ENCODE results near the gene SLC12A8.

The SLC12A8 gene

GRCh38 chr3:125157183-125157582, 55.4 kb downstream of the SLC12A8 start:
- no peak for DNase-seq (ENCODE audit: low read depth, low spot score)
- no peak overlapping the region for H3K27ac ChIP-seq

DNA sequence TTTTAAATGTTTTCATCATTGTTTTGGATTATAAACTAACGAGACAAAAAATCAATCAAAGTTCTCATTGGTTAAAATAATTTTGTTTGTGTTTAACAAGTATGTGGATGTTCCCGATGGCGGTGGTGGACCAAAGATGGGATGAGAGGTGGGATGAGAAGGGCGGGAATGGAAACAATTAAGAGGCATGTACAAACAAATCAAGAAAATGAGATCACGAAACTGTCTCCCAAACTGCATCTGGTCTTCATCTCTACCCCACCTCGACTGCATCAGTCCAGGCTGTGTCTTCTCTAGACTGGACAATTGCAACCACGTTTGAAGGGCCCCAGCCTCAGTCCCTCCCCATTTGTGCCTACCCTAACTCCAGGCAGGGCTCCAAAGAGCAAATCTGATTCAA, 56.1 kb downstream of the SLC12A8 start:
- no peak overlapping the region for H3K27ac ChIP-seq
- no peak for DNase-seq (ENCODE audit: low read depth, low spot score)

DNA sequence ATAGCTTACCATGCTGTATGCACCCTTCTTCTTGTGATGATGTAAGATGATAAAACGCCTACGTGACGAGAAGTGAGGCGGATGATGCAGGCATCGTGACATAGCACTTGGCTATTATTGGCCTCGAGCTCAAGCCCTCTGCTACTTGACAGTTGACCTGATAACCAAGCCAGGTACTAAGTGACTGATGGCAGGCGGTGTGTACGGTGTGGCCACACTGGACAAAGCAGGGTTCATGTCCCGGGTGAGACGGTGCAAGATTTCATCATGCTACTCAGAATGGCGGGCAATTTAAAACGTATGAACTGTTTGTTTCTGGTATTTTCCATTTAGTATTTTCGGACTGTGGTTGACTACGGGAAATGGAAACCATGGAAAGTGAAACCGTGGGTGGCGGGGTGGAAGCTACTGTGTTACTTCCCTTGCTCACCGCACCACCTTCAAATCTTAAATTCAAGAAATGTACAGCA, 57.7 kb downstream of the SLC12A8 start:
- DNase-seq (ENCODE audit: low read depth, low spot score), result no peak

DNA sequence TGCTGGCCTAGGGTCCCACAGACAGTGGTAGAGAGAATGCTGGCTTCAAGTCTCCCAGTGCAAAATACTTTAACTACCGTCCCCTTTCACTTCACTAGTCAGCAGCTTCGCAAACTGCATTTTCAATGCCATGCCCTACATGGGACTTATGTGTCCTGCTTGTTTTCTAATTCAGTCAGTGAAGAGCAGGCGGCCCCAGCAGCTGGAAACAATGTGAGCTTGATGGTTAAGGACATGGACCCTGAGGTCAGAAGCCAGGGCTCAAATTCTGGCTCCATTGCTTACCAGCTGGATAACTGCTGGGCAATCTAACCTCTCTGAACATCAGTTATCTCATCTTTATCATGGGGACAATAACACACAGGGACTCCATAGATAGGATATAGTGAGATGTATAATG, 58.4 kb downstream of the SLC12A8 start:
- H3K27ac ChIP-seq, result no peak overlapping the region
- no peak for DNase-seq (ENCODE audit: low read depth, low spot score)

More for the DNA sequence above, 57.7 kb downstream of the SLC12A8 start:
- H3K27ac ChIP-seq, result no peak overlapping the region

- no peak overlapping the region for H3K27ac ChIP-seq
- no peak for DNase-seq (ENCODE audit: low read depth, low spot score)
Observed at GRCh38 chr3:125152951-125153350, 59.6 kb downstream of the SLC12A8 start.

GRCh38 chr3:125151916-125152315, 60.6 kb downstream of the SLC12A8 start:
- no peak for DNase-seq (ENCODE audit: low read depth, low spot score)
- no peak overlapping the region for H3K27ac ChIP-seq

- H3K27ac ChIP-seq, result no peak overlapping the region
- no peak for DNase-seq (ENCODE audit: low read depth, low spot score)
Observed at GRCh38 chr3:125151442-125151817, 61.1 kb downstream of the SLC12A8 start.

DNA sequence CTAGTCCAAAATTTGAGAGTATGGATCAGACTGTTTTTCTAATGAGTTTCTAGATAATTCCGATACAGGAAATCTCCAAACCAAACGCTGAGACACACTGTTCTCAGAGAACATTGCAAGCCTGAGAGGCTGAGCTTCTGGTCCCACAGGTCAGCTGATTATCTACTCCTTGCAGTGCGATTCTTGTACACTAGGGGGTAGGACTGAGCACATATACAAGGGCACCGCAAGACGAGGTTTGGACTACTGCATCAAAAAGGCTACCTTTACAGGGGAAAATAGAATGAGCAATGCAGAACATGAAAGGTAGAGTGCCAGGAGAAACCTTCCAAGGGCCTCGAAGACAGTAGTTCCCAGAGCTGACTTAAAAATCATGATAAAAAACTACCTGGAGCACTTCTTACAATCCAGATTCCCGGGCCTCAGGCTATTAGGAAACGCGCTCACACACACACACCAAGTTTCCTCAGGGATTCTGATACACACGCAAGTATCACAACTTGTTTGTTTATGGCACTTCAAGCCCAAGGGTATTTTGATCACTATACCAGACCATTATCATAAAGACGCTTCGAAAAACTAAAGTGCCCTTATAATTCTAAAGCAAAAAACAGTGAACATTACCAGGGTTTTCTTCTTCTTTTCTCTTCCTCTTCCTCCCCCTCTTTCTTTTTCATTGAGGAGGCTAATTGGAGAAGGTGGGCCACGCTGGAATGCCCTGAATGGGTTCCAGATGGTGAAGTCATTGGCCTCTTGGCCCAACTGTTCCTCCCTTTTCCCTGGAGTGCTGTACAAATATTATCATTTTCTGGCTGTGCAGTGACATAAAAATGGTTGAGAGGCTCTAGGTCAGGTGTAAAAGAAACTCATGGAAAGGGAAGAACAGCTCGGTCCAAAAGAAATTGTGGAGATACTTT, 61.8 kb downstream of the SLC12A8 start:
- no peak overlapping the region for H3K27ac ChIP-seq
- no peak for DNase-seq (ENCODE audit: low read depth, low spot score)

GRCh38 chr3:125149462-125149861, 63.1 kb downstream of the SLC12A8 start:
- DNase-seq (ENCODE audit: low read depth, low spot score), result no peak
- no peak overlapping the region for H3K27ac ChIP-seq

DNA sequence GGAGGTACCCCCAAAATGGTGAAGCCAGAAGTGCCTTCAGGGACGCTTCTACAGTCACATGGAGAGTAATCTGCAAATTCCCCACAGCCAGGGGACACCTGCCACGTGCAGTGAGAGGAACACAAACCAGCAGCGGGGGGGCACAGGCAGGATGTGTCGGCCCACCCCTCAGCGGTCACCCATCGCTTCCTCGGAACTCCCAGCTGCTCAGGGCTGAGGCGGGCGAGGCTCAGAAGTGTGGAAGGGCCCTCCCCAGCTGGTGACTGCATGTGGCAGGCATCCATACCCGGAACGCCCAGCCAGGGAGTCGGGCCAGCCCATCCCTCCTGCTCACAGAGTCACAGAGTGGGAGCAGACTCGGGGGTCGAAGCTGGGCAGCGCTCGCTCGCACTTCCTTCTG, 63.7 kb downstream of the SLC12A8 start:
- DNase-seq (ENCODE audit: low read depth, low spot score), result no peak
- H3K27ac ChIP-seq, result no peak overlapping the region

DNA sequence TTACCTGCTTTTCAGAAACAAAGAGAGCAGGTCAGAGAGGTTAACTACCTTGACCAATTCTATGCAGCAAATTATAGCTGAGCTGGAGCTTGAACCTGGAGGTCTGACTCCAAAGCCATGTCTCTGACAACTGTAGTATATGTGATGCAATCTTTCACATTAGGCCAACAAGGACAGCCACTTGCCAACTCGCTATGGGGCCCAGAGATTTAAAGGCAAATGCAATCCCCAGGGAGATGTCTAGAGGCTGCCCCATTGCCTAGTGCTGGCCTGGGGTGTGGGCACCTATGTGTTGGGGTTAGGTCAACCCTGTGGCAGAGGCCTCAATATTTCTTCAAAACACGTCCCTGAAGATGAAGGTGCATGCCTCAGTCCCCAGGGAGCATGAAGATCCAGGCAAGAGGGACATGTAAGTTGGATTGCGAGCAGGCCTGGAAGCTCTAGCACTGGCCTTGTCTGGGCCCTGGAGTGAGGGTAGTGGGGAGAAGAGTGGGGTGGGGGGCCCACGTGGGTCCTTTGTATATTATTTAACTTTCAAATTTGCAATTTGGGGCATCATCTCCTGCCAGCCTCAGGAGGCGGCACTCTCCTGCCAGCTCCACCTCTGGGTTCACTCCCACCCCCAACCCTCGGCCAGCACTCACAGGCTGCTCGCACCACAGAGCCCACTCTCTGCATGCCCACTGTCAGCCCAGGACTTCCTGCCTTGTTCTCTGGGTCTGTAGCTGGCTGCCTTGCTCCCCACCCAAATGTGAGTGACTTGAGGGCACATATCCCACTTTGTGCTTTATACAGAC, 64.3 kb downstream of the SLC12A8 start:
- DNase-seq (ENCODE audit: low read depth, low spot score), result no peak
- H3K27ac ChIP-seq, result no peak overlapping the region

- no peak for DNase-seq (ENCODE audit: low read depth, low spot score)
- H3K27ac ChIP-seq, result no peak overlapping the region
Observed at GRCh38 chr3:125147491-125147820, 65.1 kb downstream of the SLC12A8 start.

GRCh38 chr3:125146626-125147490, 65.7 kb downstream of the SLC12A8 start:
- H3K27ac ChIP-seq, result no peak overlapping the region
- no peak for DNase-seq (ENCODE audit: low read depth, low spot score)

- H3K27ac ChIP-seq, result no peak overlapping the region
- no peak for DNase-seq (ENCODE audit: low read depth, low spot score)
Observed at GRCh38 chr3:125145751-125146475, 66.6 kb downstream of the SLC12A8 start.

GRCh38 chr3:125144653-125145314, 67.8 kb downstream of the SLC12A8 start:
- DNase-seq (ENCODE audit: low read depth, low spot score), result no peak
- H3K27ac ChIP-seq, result no peak overlapping the region

GRCh38 chr3:125143982-125144652, 68.4 kb downstream of the SLC12A8 start:
- no peak overlapping the region for H3K27ac ChIP-seq
- DNase-seq (ENCODE audit: low read depth, low spot score), result no peak

DNA sequence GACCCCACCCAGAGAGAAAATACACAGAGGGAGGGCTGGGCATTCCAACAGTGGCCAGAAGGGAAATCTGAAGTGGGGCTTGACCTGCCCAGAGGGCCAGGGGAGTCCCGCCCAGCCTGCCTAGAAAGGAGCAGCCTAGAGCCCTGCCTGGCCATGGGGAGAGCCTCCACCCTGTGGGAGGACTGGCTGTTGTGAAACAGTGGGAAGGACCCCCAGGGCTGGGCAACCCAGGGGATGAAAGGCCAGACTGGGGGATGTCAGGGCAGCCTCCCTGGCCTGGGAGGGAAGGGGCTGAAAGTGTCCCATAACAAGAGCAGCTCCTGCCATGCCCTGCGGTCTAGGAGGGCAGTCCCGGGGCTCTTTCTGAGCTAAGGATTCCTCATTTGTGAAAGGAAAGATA, 69.0 kb downstream of the SLC12A8 start:
- no peak overlapping the region for H3K27ac ChIP-seq

GRCh38 chr3:125142940-125143339, 69.6 kb downstream of the SLC12A8 start:
- no peak overlapping the region for H3K27ac ChIP-seq
- DNase-seq (ENCODE audit: low read depth, low spot score), result no peak

More for the DNA sequence above, 69.0 kb downstream of the SLC12A8 start:
- DNase-seq (ENCODE audit: low read depth, low spot score), result no peak

GRCh38 chr3:125142420-125142778, 70.1 kb downstream of the SLC12A8 start:
- H3K27ac ChIP-seq, result no peak overlapping the region
- DNase-seq (ENCODE audit: low read depth, low spot score), result no peak

All from epithelial cell of prostate (primary cell).